Fibroblast of lung (primary cell): ENCODE results near the gene MCM3AP.

Experiments
- EZH2 ChIP-seq: IDR thresholded peaks from 2 replicates; pipeline ENCODE4 v1.5.1; 2012; ENCODE audit warnings: low read length, control low read depth, mild to moderate bottlenecking; ENCODE audit errors: missing control alignments
- TF ChIP-seq, protein P1 (sequence below), 2 donors: IDR thresholded peaks in 1 of 2; conservative IDR thresholded peaks in 1 of 2; 1 replicate in 1 of 2; 2 replicates in 1 of 2; pipeline ENCODE4 v1.5.1; 2011 to 2012; ENCODE audit warnings: low read length in 2 of 2, control low read depth in 1 of 2, inconsistent platforms in 1 of 2, low read depth in 1 of 2, mild to moderate bottlenecking in 1 of 2

GRCh38 chr21:46314441-46315020 lies 29.1 kb upstream of the MCM3AP start:
- TF ChIP-seq, protein P1, sequence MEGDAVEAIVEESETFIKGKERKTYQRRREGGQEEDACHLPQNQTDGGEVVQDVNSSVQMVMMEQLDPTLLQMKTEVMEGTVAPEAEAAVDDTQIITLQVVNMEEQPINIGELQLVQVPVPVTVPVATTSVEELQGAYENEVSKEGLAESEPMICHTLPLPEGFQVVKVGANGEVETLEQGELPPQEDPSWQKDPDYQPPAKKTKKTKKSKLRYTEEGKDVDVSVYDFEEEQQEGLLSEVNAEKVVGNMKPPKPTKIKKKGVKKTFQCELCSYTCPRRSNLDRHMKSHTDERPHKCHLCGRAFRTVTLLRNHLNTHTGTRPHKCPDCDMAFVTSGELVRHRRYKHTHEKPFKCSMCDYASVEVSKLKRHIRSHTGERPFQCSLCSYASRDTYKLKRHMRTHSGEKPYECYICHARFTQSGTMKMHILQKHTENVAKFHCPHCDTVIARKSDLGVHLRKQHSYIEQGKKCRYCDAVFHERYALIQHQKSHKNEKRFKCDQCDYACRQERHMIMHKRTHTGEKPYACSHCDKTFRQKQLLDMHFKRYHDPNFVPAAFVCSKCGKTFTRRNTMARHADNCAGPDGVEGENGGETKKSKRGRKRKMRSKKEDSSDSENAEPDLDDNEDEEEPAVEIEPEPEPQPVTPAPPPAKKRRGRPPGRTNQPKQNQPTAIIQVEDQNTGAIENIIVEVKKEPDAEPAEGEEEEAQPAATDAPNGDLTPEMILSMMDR (conservative IDR thresholded peaks at IDR 0.05 in 1 of 2, IDR thresholded peaks at IDR 0.05 in 1 of 2; ENCODE audit: low read depth in 1 of 2, low read length in 2 of 2), result no peak
- no peak for TF ChIP-seq EZH2
